ENCODE results near the gene GSTA4.

The GSTA4 gene

DNA sequence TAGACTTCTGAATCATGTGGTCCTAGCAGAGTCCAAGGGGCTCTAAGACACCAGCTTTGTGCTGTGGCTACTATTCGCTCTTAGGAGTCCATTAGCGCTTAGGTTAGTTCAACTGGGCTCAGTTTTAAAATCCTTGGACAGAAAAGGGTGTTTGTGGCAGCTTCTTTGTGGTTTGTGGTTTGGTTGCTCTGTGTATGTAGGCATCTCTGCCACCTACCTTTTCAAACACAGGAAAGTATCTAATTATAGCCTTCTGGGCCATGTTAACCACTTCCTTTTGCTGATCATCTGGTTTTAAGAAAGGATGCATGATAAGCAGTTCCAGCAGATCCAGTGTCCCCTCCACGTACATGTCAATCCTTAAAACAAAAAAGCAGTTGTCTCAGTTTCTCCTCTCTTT lies 10.8 kb downstream of the GSTA4 start:
- no peak for TF ChIP-seq ARNTL (CRISPR knock-in tag; IDR thresholded peaks at IDR 0.05; ENCODE audit: borderline replicate concordance, low read depth)
- TF ChIP-seq SNAI2 (CRISPR knock-in tag; IDR thresholded peaks at IDR 0.05), result no peak
- TF ChIP-seq PPARA (CRISPR knock-in tag; IDR thresholded peaks at IDR 0.05; ENCODE audit: borderline replicate concordance), result no peak
- TF ChIP-seq OSR1 (CRISPR knock-in tag; IDR thresholded peaks at IDR 0.05), result no peak
- TF ChIP-seq ESRRG (CRISPR knock-in tag; IDR thresholded peaks at IDR 0.05), result no peak
- no peak for TF ChIP-seq TCF4 (CRISPR knock-in tag; IDR thresholded peaks at IDR 0.05; ENCODE audit: borderline replicate concordance)
- TF ChIP-seq CREB5 (CRISPR knock-in tag; IDR thresholded peaks at IDR 0.05; ENCODE audit: low read depth), result no peak
- no peak for TF ChIP-seq RARB (CRISPR knock-in tag; IDR thresholded peaks at IDR 0.05)
- TF ChIP-seq CSDC2 (CRISPR knock-in tag; IDR thresholded peaks at IDR 0.05), result no peak
- no peak for TF ChIP-seq ZFP3 (CRISPR knock-in tag; IDR thresholded peaks at IDR 0.05)
- TF ChIP-seq ZNF70 (CRISPR knock-in tag; IDR thresholded peaks at IDR 0.05), result no peak
- no peak for TF ChIP-seq ISL1 (CRISPR knock-in tag; IDR thresholded peaks at IDR 0.05)
- ATAC-seq, result no peak

DNA sequence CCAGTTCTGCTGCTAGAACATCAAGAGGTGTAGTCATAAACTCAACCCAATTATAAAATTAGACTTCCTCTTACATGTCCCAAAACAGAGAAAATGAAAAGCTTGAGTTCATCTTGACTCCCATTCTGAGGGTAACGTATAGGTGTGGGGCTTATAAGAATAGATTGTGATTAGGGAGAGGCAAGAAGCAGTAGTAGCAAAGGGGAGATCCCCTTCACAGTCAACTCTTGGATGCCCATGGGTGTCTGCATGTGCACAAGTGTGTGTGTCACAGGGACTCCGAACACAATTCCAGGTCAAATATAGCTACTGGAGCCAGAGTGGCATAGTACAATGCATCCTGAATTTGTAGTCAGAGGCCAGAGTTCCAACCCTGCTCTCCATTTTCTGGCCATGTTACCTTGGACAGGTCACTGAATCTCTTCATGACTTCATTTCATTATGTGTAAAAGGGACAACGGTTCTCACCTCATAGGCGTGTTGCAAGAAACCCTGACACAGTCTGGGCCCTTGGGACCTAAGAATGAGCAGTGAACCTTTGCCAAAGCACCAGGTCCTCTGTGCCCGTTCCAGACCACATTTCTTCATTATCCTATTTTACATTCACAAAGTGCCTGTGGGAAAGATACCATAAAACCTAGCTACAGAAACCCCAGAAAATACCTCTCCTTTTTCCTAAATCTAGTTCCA lies 11.8 kb downstream of the GSTA4 start:
- no peak for ATAC-seq
- TF ChIP-seq TCF4 (CRISPR knock-in tag; IDR thresholded peaks at IDR 0.05; ENCODE audit: borderline replicate concordance), result no peak
- TF ChIP-seq TOX (CRISPR knock-in tag; IDR thresholded peaks at IDR 0.05; ENCODE audit: borderline replicate concordance), result no peak
- TF ChIP-seq PPARA (CRISPR knock-in tag; IDR thresholded peaks at IDR 0.05; ENCODE audit: borderline replicate concordance), result no peak
- no peak for TF ChIP-seq RARB (CRISPR knock-in tag; IDR thresholded peaks at IDR 0.05)
- no peak for TF ChIP-seq CSDC2 (CRISPR knock-in tag; IDR thresholded peaks at IDR 0.05)
- no peak for TF ChIP-seq OSR1 (CRISPR knock-in tag; IDR thresholded peaks at IDR 0.05)
- no peak for TF ChIP-seq ARNTL (CRISPR knock-in tag; IDR thresholded peaks at IDR 0.05; ENCODE audit: borderline replicate concordance, low read depth)
- TF ChIP-seq, protein P1, sequence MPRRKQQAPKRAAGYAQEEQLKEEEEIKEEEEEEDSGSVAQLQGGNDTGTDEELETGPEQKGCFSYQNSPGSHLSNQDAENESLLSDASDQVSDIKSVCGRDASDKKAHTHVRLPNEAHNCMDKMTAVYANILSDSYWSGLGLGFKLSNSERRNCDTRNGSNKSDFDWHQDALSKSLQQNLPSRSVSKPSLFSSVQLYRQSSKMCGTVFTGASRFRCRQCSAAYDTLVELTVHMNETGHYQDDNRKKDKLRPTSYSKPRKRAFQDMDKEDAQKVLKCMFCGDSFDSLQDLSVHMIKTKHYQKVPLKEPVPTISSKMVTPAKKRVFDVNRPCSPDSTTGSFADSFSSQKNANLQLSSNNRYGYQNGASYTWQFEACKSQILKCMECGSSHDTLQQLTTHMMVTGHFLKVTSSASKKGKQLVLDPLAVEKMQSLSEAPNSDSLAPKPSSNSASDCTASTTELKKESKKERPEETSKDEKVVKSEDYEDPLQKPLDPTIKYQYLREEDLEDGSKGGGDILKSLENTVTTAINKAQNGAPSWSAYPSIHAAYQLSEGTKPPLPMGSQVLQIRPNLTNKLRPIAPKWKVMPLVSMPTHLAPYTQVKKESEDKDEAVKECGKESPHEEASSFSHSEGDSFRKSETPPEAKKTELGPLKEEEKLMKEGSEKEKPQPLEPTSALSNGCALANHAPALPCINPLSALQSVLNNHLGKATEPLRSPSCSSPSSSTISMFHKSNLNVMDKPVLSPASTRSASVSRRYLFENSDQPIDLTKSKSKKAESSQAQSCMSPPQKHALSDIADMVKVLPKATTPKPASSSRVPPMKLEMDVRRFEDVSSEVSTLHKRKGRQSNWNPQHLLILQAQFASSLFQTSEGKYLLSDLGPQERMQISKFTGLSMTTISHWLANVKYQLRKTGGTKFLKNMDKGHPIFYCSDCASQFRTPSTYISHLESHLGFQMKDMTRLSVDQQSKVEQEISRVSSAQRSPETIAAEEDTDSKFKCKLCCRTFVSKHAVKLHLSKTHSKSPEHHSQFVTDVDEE (CRISPR knock-in tag; IDR thresholded peaks at IDR 0.05), result no peak
- TF ChIP-seq ZNF8 (CRISPR knock-in tag; IDR thresholded peaks at IDR 0.05), result no peak
- no peak for TF ChIP-seq ZC3H10 (CRISPR knock-in tag; IDR thresholded peaks at IDR 0.05)
- TF ChIP-seq ZFP30 (CRISPR knock-in tag; IDR thresholded peaks at IDR 0.05), result no peak
- no peak for TF ChIP-seq ISL1 (CRISPR knock-in tag; IDR thresholded peaks at IDR 0.05)
- TF ChIP-seq PATZ1 (CRISPR knock-in tag; IDR thresholded peaks at IDR 0.05; ENCODE audit: borderline replicate concordance), result no peak
- TF ChIP-seq ZFP3 (CRISPR knock-in tag; IDR thresholded peaks at IDR 0.05), result no peak
- TF ChIP-seq GLIS3 (CRISPR knock-in tag; IDR thresholded peaks at IDR 0.05), result no peak

- ATAC-seq, result no peak
- no peak for TF ChIP-seq SNAI2 (CRISPR knock-in tag; IDR thresholded peaks at IDR 0.05)
- TF ChIP-seq ZFP3 (CRISPR knock-in tag; IDR thresholded peaks at IDR 0.05), result no peak
- TF ChIP-seq, protein P2, sequence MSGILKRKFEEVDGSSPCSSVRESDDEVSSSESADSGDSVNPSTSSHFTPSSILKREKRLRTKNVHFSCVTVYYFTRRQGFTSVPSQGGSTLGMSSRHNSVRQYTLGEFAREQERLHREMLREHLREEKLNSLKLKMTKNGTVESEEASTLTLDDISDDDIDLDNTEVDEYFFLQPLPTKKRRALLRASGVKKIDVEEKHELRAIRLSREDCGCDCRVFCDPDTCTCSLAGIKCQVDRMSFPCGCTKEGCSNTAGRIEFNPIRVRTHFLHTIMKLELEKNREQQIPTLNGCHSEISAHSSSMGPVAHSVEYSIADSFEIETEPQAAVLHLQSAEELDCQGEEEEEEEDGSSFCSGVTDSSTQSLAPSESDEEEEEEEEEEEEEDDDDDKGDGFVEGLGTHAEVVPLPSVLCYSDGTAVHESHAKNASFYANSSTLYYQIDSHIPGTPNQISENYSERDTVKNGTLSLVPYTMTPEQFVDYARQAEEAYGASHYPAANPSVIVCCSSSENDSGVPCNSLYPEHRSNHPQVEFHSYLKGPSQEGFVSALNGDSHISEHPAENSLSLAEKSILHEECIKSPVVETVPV (CRISPR knock-in tag; IDR thresholded peaks at IDR 0.05), result no peak
- no peak for TF ChIP-seq TCF4 (CRISPR knock-in tag; IDR thresholded peaks at IDR 0.05; ENCODE audit: borderline replicate concordance)
- no peak for TF ChIP-seq CREB5 (CRISPR knock-in tag; IDR thresholded peaks at IDR 0.05; ENCODE audit: low read depth)
- no peak for TF ChIP-seq GLIS3 (CRISPR knock-in tag; IDR thresholded peaks at IDR 0.05)
- TF ChIP-seq, protein P1 (CRISPR knock-in tag; IDR thresholded peaks at IDR 0.05), result no peak
- no peak for TF ChIP-seq ZNF70 (CRISPR knock-in tag; IDR thresholded peaks at IDR 0.05)
- no peak for TF ChIP-seq ZFP30 (CRISPR knock-in tag; IDR thresholded peaks at IDR 0.05)
- TF ChIP-seq BACH2 (CRISPR knock-in tag; IDR thresholded peaks at IDR 0.05; ENCODE audit: borderline replicate concordance), result no peak
- no peak for TF ChIP-seq OSR1 (CRISPR knock-in tag; IDR thresholded peaks at IDR 0.05)
- TF ChIP-seq CSDC2 (CRISPR knock-in tag; IDR thresholded peaks at IDR 0.05), result no peak
- no peak for TF ChIP-seq PATZ1 (CRISPR knock-in tag; IDR thresholded peaks at IDR 0.05; ENCODE audit: borderline replicate concordance)
- no peak for TF ChIP-seq ZNF8 (CRISPR knock-in tag; IDR thresholded peaks at IDR 0.05)
- TF ChIP-seq ARNTL (CRISPR knock-in tag; IDR thresholded peaks at IDR 0.05; ENCODE audit: borderline replicate concordance, low read depth), result no peak
- TF ChIP-seq PPARA (CRISPR knock-in tag; IDR thresholded peaks at IDR 0.05; ENCODE audit: borderline replicate concordance), result no peak
These were observed 12.4 kb downstream of the GSTA4 start for GRCh38 chr6:52982680-52983079.

Data from SK-N-SH treated with all-trans-retinoic acid at 6 μM for 48 hours (cell line).